PC-9 (cell line): ENCODE data around the gene SLC18A3. TPM values are rescaled to one million over a fixed set of nuclear protein-coding genes. Genes with fewer than 3 reads are reported as not detected.

Experiments
- BruUV-seq: library from RNA; stranded (reverse); fragments of 400-500 nt; replicated peaks from 2 replicates; lab custom pipeline; 2021; lab: Mats Ljungman, UMichigan
- CTCF ChIA-PET: fragments of 300-600 bp; sonication (Branson Sonifier 250); formaldehyde crosslinking; loops from one replicate; lab custom pipeline; 2022; ENCODE audit warnings: antibody characterized with exemption; lab: Charles Lee
- POLR2A ChIA-PET: fragments of 300-600 bp; sonication (Branson Sonifier 250); formaldehyde crosslinking; loops from one replicate; lab custom pipeline; 2022; ENCODE audit warnings: antibody characterized with exemption; ENCODE audit not compliant: unreplicated experiment; lab: Charles Lee
- DNase-seq, 2 experiments: peaks; one replicate each; pipeline versions ENCODE4 v3.0.0 to v3.0.0-alpha.2; 2015 to 2022; ENCODE audit warnings: mixed read lengths in 1 of 2
- H2AFZ ChIP-seq: fragments of 200-600 bp; sonication (generic); 2 replicates; pipeline ENCODE4 v1.8.1; 2017; ENCODE audit warnings: antibody characterized with exemption
- H3F3A ChIP-seq: fragments of 200-600 bp; sonication (generic); 2 replicates; pipeline ENCODE4 v1.8.1; 2017; ENCODE audit warnings: antibody characterized with exemption, mild to moderate bottlenecking, low read depth; ENCODE audit not compliant: insufficient read depth
- H3K27ac ChIP-seq: fragments of 200-600 bp; sonication (generic); 2 replicates; pipeline ENCODE4 v1.6.1; 2016; ENCODE audit warnings: mixed run types
- H3K27me3 ChIP-seq: fragments of 200-600 bp; sonication (generic); 2 replicates; pipeline ENCODE4 v1.6.1; 2016; ENCODE audit warnings: low read depth, mixed run types; ENCODE audit not compliant: insufficient read depth
- H3K36me3 ChIP-seq: fragments of 200-600 bp; sonication (generic); 2 replicates; pipeline ENCODE4 v1.6.1; 2016; ENCODE audit warnings: low read depth, mixed run types
- H3K4me1 ChIP-seq: fragments of 200-600 bp; sonication (generic); replicated peaks from 2 replicates; pipeline ENCODE4 v1.6.1; 2016; ENCODE audit warnings: mixed run types; ENCODE audit not compliant: insufficient read depth
- H3K4me2 ChIP-seq: fragments of 200-600 bp; sonication (generic); 2 replicates; pipeline ENCODE4 v1.6.1; 2017; ENCODE audit warnings: mixed run types
- H3K4me3 ChIP-seq: fragments of 200-600 bp; sonication (generic); 2 replicates; pipeline ENCODE4 v1.6.1; 2016; ENCODE audit warnings: mixed run types
- H3K79me2 ChIP-seq: fragments of 200-600 bp; sonication (generic); 2 replicates; pipeline ENCODE4 v1.6.1; 2017; ENCODE audit warnings: low read depth, mixed run types
- H3K9me2 ChIP-seq: fragments of 200-600 bp; sonication (generic); 2 replicates; pipeline ENCODE4 v1.8.1; 2017; ENCODE audit warnings: mild to moderate bottlenecking; ENCODE audit not compliant: insufficient read depth
- H3K9me3 ChIP-seq: fragments of 200-600 bp; sonication (generic); 2 replicates; pipeline ENCODE4 v1.8.1; 2016; ENCODE audit warnings: low read depth; ENCODE audit not compliant: insufficient read depth
- H4K20me1 ChIP-seq: fragments of 200-600 bp; sonication (generic); 2 replicates; pipeline ENCODE4 v1.8.1; 2017; ENCODE audit not compliant: insufficient read depth
- EZH2 ChIP-seq: fragments of 200-600 bp; sonication (generic); IDR thresholded peaks from 2 replicates; pipeline ENCODE4 v1.8.0; 2017; ENCODE audit warnings: antibody characterized with exemption, low read depth
- intact Hi-C: fragments of 100-400 bp; cut with micrococcal nuclease; formaldehyde crosslinking; loops from one replicate; pipeline ENCODE4 v1.10.0; 2022; ENCODE audit not compliant: unreplicated experiment
- total RNA-seq: library from RNA; stranded (reverse); gene quantifications from 2 replicates; pipeline ENCODE4 v1.2.3, GENCODE V29; 2021
- TF ChIP-seq, protein P1 (sequence below): fragments of 200-600 bp; sonication (generic); conservative IDR thresholded peaks from 2 replicates; pipeline ENCODE4 v1.6.1; 2017; ENCODE audit warnings: mixed run types, antibody characterized with exemption, mild to moderate bottlenecking, moderate library complexity

The SLC18A3 gene
- total RNA-seq, 1 experiment from 2014 or later, result not detected

GRCh38 chr10:49600046-49600445 is 10.1 kb upstream of the SLC18A3 start:
- no peak overlapping the region for H3K4me3 ChIP-seq
- ChIA-PET POLR2A (no interaction called here), CTCF (interaction anchor here (0.7 kb wide), 1 partner anchor 61 kb away, joined by 4 read pairs; the partner anchor contains the start of gene ERCC6)
- no peaks in the 10 kb centered on the region for H3K4me1 ChIP-seq
- no peaks in the 10 kb centered on the region for H3K79me2 ChIP-seq
- H3F3A ChIP-seq, result no peaks in the 10 kb centered on the region
- no peaks in the 10 kb centered on the region for H3K9me3 ChIP-seq
- BruUV-seq, result no TSS peak
- no peaks in the 10 kb centered on the region for H3K36me3 ChIP-seq
- no peaks in the 10 kb centered on the region for H3K27me3 ChIP-seq
- H3K9me2 ChIP-seq, result no peaks in the 10 kb centered on the region
- intact Hi-C loops, result loop anchor here (10.0 kb wide), 1 partner anchor 165 kb away; the partner anchor contains the start of gene OGDHL
- H3K27ac ChIP-seq, result no peak overlapping the region
- TF ChIP-seq, protein P1, sequence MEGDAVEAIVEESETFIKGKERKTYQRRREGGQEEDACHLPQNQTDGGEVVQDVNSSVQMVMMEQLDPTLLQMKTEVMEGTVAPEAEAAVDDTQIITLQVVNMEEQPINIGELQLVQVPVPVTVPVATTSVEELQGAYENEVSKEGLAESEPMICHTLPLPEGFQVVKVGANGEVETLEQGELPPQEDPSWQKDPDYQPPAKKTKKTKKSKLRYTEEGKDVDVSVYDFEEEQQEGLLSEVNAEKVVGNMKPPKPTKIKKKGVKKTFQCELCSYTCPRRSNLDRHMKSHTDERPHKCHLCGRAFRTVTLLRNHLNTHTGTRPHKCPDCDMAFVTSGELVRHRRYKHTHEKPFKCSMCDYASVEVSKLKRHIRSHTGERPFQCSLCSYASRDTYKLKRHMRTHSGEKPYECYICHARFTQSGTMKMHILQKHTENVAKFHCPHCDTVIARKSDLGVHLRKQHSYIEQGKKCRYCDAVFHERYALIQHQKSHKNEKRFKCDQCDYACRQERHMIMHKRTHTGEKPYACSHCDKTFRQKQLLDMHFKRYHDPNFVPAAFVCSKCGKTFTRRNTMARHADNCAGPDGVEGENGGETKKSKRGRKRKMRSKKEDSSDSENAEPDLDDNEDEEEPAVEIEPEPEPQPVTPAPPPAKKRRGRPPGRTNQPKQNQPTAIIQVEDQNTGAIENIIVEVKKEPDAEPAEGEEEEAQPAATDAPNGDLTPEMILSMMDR, result no peak
- no peak overlapping the region for H3K4me2 ChIP-seq
- no peak overlapping the region for H2AFZ ChIP-seq
- H4K20me1 ChIP-seq, result no peaks in the 10 kb centered on the region
- no peak for DNase-seq

GRCh38 chr10:49600781-49601400 is 9.2 kb upstream of the SLC18A3 start:
- no TSS peak for BruUV-seq
- DNase-seq, result no peak
- no peak overlapping the region for H3K27ac ChIP-seq
- no peaks in the 10 kb centered on the region for H4K20me1 ChIP-seq
- no peaks in the 10 kb centered on the region for H3K36me3 ChIP-seq
- no peaks in the 10 kb centered on the region for H3K79me2 ChIP-seq
- H3K4me2 ChIP-seq, result 0 out of 2 replicates have a peak overlapping the region, but pooled peaks have one; percentile 3
- H3K4me3 ChIP-seq, result no peak overlapping the region
- ChIA-PET CTCF (interaction anchor here (0.7 kb wide), 2 partner anchors 62 to 898 kb away, joined by 4 to 6 read pairs; partner anchors contain the start of gene ERCC6), POLR2A (no interaction called here)
- no peaks in the 10 kb centered on the region for H3K9me2 ChIP-seq
- H3K4me1 ChIP-seq, result no peaks in the 10 kb centered on the region
- no peaks in the 10 kb centered on the region for H3K9me3 ChIP-seq
- H3K27me3 ChIP-seq, result no peaks in the 10 kb centered on the region
- TF ChIP-seq, protein P1, result no peak
- TF ChIP-seq EZH2, result no peak
- no peaks in the 10 kb centered on the region for H3F3A ChIP-seq
- intact Hi-C loops, result loop anchor here (10.0 kb wide), 1 partner anchor 164 kb away; the partner anchor contains the start of gene OGDHL
- no peak overlapping the region for H2AFZ ChIP-seq

- peak in 1 of 2 experiments; percentile 41 for DNase-seq
- TF ChIP-seq EZH2, result no peak
- TF ChIP-seq, protein P1, result no peak
- no peaks in the 10 kb centered on the region for H3F3A ChIP-seq
- POLR2A ChIA-PET, result interaction anchor here (0.5 to 0.6 kb wide), 2 partner anchors 53 to 232 kb away, joined by 3 to 6 read pairs; no protein-coding TSS in a partner anchor
- no peak overlapping the region for H3K4me2 ChIP-seq
- H3K4me1 ChIP-seq, result no peaks in the 10 kb centered on the region
- H3K9me2 ChIP-seq, result no peaks in the 10 kb centered on the region
- 0 out of 2 replicates have a peak, but pooled peaks cover 6% of the 10 kb centered on the region for H3K27me3 ChIP-seq
- no peak overlapping the region for H3K4me3 ChIP-seq
- intact Hi-C loops, result loop anchor here (10.0 kb wide), 1 partner anchor 163 kb away; the partner anchor contains the start of gene OGDHL
- H3K36me3 ChIP-seq, result no peaks in the 10 kb centered on the region
- no peaks in the 10 kb centered on the region for H3K79me2 ChIP-seq
- no TSS peak for BruUV-seq
- CTCF ChIA-PET, result no interaction called here
- H3K27ac ChIP-seq, result no peak overlapping the region
- no peaks in the 10 kb centered on the region; the same call in 1 of the 2 replicates for H4K20me1 ChIP-seq
- no peak overlapping the region for H2AFZ ChIP-seq
- H3K9me3 ChIP-seq, result no peaks in the 10 kb centered on the region
Measured at GRCh38 chr10:49601857-49602256, 8.3 kb upstream of the SLC18A3 start.
